Mesodermal cell (in vitro differentiated cells): ENCODE measurements around the gene MRPL14.

Experiments used
- H3K27ac ChIP-seq: 2 replicates; pipeline ENCODE4 v1.7.0; 2013; ENCODE audit warnings: mild to moderate bottlenecking, low read depth, low read length, moderate library complexity; ENCODE audit not compliant: severe bottlenecking
- H3K36me3 ChIP-seq: 2 replicates; pipeline ENCODE4 v1.7.1; 2013; ENCODE audit warnings: mild to moderate bottlenecking, low read length, moderate library complexity; ENCODE audit not compliant: control insufficient read depth, insufficient read depth
- H3K4me1 ChIP-seq: one replicate; pipeline ENCODE4 v1.7.1; 2013; ENCODE audit warnings: mild to moderate bottlenecking, low read length; ENCODE audit not compliant: insufficient read depth, control insufficient read depth, poor library complexity, severe bottlenecking
- H3K4me3 ChIP-seq: 2 replicates; pipeline ENCODE4 v1.7.0; 2013; ENCODE audit warnings: low read length, control low read depth, mild to moderate bottlenecking; ENCODE audit not compliant: insufficient read depth, poor library complexity, severe bottlenecking; ENCODE audit errors: extremely low read depth
- H3K9me3 ChIP-seq: 2 replicates; pipeline ENCODE4 v1.7.1; 2013; ENCODE audit warnings: mild to moderate bottlenecking, low read length, moderate library complexity; ENCODE audit not compliant: control insufficient read depth
- WGBS, 2 experiments: methylation state at CpG; one replicate each; pipeline ENCODE4 v1.1.5; 2013; ENCODE audit warnings: missing lambda C conversion rate in 2 of 2; ENCODE audit not compliant: insufficient coverage in 2 of 2; 5-methylcytosine and 5-hydroxymethylcytosine counted together

The MRPL14 gene

GRCh38 chr6:44135173-44135758 lies 8.0 kb upstream of the MRPL14 start:
- no peaks in the 10 kb centered on the region for H3K9me3 ChIP-seq
- H3K27ac ChIP-seq = no peak overlapping the region
- H3K4me1 ChIP-seq = peaks cover 20% of the 10 kb centered on the region
- 85 to 90% methylated on average over 6 to 10 of the region's 10 CpGs for WGBS, 2 experiments
- H3K4me3 ChIP-seq = no peak overlapping the region
- peaks cover 30% of the 10 kb centered on the region for H3K36me3 ChIP-seq

- Histone ChIP-seq H3K4me1 (peaks cover 20% of the 10 kb centered on the region), H3K36me3 (peaks cover 27% of the 10 kb centered on the region), H3K27ac (peak overlapping the region; percentile 45), H3K9me3 (no peaks in the 10 kb centered on the region), H3K4me3 (no peak overlapping the region)
- 88 to 99% methylated on average over 6 to 8 of the region's 12 CpGs for WGBS, 2 experiments
Observed at GRCh38 chr6:44133981-44134711, 6.9 kb upstream of the MRPL14 start.

- WGBS, 2 experiments = 27 to 40% methylated on average over 2 to 3 of the region's 9 CpGs
- H3K4me1 ChIP-seq = peaks cover 20% of the 10 kb centered on the region
- peaks cover 27% of the 10 kb centered on the region for H3K36me3 ChIP-seq
- H3K9me3 ChIP-seq = no peaks in the 10 kb centered on the region
- peak overlapping the region; percentile 45 for H3K27ac ChIP-seq
- H3K4me3 ChIP-seq = no peak overlapping the region
Observed at GRCh38 chr6:44133003-44133931, 6.0 kb upstream of the MRPL14 start.

- Histone ChIP-seq H3K4me3 (no peak overlapping the region), H3K36me3 (peaks cover 24% of the 10 kb centered on the region), H3K4me1 (peaks cover 20% of the 10 kb centered on the region), H3K9me3 (no peaks in the 10 kb centered on the region), H3K27ac (no peak overlapping the region)
- WGBS, 2 experiments = 90 to 94% methylated on average over 4 of the region's 4 CpGs
Observed at GRCh38 chr6:44132476-44132875, 5.2 kb upstream of the MRPL14 start.

- no peak overlapping the region for H3K4me3 ChIP-seq
- peaks cover 20% of the 10 kb centered on the region for H3K4me1 ChIP-seq
- 71 to 90% methylated on average over 1 to 2 of the region's 2 CpGs for WGBS, 2 experiments
- no peaks in the 10 kb centered on the region for H3K9me3 ChIP-seq
- H3K36me3 ChIP-seq = peaks cover 19% of the 10 kb centered on the region
- H3K27ac ChIP-seq = no peak overlapping the region
Observed at GRCh38 chr6:44131892-44132291, 4.6 kb upstream of the MRPL14 start.

- peaks cover 28% of the 10 kb centered on the region for H3K4me1 ChIP-seq
- WGBS, 2 experiments = 79 to 87% methylated on average over 2 of the region's 2 CpGs
- no peaks in the 10 kb centered on the region for H3K9me3 ChIP-seq
- H3K4me3 ChIP-seq = no peak overlapping the region
- no peak overlapping the region for H3K27ac ChIP-seq
- peaks cover 18% of the 10 kb centered on the region for H3K36me3 ChIP-seq
Observed at GRCh38 chr6:44129841-44130322, 2.6 kb upstream of the MRPL14 start.

GRCh38 chr6:44128020-44128917 lies 1.0 kb upstream of the MRPL14 start:
- Histone ChIP-seq H3K4me3 (peak overlapping the region; percentile 86), H3K27ac (no peak overlapping the region), H3K9me3 (no peaks in the 10 kb centered on the region), H3K4me1 (peaks cover 23% of the 10 kb centered on the region), H3K36me3 (peaks cover 19% of the 10 kb centered on the region)
- WGBS, 2 experiments = 7 to 8% methylated on average over 42 to 43 of the region's 49 CpGs

- no peaks in the 10 kb centered on the region for H3K9me3 ChIP-seq
- H3K36me3 ChIP-seq = peaks cover 23% of the 10 kb centered on the region
- peaks cover 23% of the 10 kb centered on the region for H3K4me1 ChIP-seq
- H3K27ac ChIP-seq = peak overlapping the region; percentile 81
- WGBS, 2 experiments = 3 to 7% methylated on average over 19 to 20 of the region's 31 CpGs
- peak overlapping the region; percentile 86 for H3K4me3 ChIP-seq
Observed at GRCh38 chr6:44126320-44127149, 717 bp downstream of the MRPL14 start.

- Histone ChIP-seq H3K36me3 (peaks cover 32% of the 10 kb centered on the region), H3K4me1 (peaks cover 23% of the 10 kb centered on the region), H3K27ac (no peak overlapping the region), H3K9me3 (no peaks in the 10 kb centered on the region), H3K4me3 (no peak overlapping the region)
- no CpG with 5 or more reads among the region's 2 CpGs for WGBS, 2 experiments
Observed at GRCh38 chr6:44123544-44123943, 3.7 kb downstream of the MRPL14 start.
